ENCODE measurements around the gene SLC30A5.
A peak's percentile ranks its signal among the peaks of the same experiment; 100 is the strongest.

DNA sequence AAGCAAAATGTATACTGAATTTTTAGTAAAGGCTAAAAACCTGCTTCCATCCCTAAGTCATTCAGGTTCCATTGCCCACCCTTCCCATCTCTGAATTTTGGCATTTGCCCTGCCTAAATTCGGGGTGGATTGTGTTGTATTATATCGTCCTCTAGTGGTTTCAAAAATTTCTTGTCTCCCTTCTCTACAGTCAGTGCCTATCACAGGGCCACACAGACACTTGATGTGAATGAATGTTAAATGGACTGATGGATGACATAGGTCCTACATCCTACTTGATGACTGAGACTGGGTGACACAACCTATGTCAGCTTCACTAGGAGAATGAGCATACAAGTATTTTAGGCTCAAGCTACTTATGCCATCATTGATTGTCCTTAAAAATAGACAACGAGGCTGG lies 45.6 kb upstream of the SLC30A5 start:
- TF ChIP-seq, protein P1, sequence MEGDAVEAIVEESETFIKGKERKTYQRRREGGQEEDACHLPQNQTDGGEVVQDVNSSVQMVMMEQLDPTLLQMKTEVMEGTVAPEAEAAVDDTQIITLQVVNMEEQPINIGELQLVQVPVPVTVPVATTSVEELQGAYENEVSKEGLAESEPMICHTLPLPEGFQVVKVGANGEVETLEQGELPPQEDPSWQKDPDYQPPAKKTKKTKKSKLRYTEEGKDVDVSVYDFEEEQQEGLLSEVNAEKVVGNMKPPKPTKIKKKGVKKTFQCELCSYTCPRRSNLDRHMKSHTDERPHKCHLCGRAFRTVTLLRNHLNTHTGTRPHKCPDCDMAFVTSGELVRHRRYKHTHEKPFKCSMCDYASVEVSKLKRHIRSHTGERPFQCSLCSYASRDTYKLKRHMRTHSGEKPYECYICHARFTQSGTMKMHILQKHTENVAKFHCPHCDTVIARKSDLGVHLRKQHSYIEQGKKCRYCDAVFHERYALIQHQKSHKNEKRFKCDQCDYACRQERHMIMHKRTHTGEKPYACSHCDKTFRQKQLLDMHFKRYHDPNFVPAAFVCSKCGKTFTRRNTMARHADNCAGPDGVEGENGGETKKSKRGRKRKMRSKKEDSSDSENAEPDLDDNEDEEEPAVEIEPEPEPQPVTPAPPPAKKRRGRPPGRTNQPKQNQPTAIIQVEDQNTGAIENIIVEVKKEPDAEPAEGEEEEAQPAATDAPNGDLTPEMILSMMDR (IDR thresholded peaks at IDR 0.05), result peak in 3 of 6 experiments; percentile 17 to 23 (median 20)
- no peak for TF ChIP-seq POLR2A (IDR thresholded peaks at IDR 0.05)
